ENCODE data around the gene CLINT1.
A peak's percentile ranks its signal among the peaks of the same experiment; 100 is the strongest.

The CLINT1 gene

GRCh38 chr5:157772127-157772526, 86.8 kb downstream of the CLINT1 start:
- Histone ChIP-seq H3K9me3 (ENCODE audit: low read length) (no peaks in the 10 kb centered on the region), H3K9ac (ENCODE audit: low read length) (no peak overlapping the region), H3K27ac (ENCODE audit: low read depth, low read length) (no peak overlapping the region), H3K36me3 (ENCODE audit: insufficient read depth, low read length) (no peaks in the 10 kb centered on the region), H3K27me3 (ENCODE audit: control insufficient read depth in 1 of 2, insufficient read depth in 2 of 2, low read length in 2 of 2) (no peaks in the 10 kb centered on the region), H3K4me3 (ENCODE audit: low read depth in 1 of 2, low read length in 2 of 2) (no peak overlapping the region), H3K4me1 (ENCODE audit: insufficient read depth, low read length) (no peaks in the 10 kb centered on the region)

DNA sequence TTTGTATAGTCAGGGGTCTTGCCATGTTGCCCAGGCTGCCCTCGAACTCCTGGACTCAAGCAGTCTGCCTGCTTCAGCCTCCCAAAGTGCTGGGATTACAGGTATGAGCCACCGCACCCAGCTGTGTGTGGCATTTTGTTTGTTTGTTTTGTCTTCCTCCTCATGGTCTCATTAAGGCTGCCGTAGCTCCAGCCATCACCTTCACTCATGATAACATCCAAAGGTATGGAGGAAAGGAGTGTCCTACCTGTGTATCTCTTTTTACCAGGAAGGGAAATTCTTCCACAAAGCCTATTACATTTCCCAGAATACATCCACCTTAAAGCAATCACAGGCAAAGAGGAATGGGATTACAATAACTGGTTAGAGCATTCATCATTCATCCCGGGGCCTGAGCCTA, 88.3 kb downstream of the CLINT1 start:
- H3K27ac ChIP-seq (ENCODE audit: low read depth, low read length): no peak overlapping the region
- H3K4me3 ChIP-seq (ENCODE audit: low read depth in 1 of 2, low read length in 2 of 2): no peak overlapping the region
- no peak overlapping the region for H3K9ac ChIP-seq (ENCODE audit: low read length)
- no peaks in the 10 kb centered on the region for H3K27me3 ChIP-seq (ENCODE audit: control insufficient read depth in 1 of 2, insufficient read depth in 2 of 2, low read length in 2 of 2)
- H3K36me3 ChIP-seq (ENCODE audit: insufficient read depth, low read length): no peaks in the 10 kb centered on the region
- H3K9me3 ChIP-seq (ENCODE audit: low read length): no peaks in the 10 kb centered on the region
- no peaks in the 10 kb centered on the region for H3K4me1 ChIP-seq (ENCODE audit: insufficient read depth, low read length)

DNA sequence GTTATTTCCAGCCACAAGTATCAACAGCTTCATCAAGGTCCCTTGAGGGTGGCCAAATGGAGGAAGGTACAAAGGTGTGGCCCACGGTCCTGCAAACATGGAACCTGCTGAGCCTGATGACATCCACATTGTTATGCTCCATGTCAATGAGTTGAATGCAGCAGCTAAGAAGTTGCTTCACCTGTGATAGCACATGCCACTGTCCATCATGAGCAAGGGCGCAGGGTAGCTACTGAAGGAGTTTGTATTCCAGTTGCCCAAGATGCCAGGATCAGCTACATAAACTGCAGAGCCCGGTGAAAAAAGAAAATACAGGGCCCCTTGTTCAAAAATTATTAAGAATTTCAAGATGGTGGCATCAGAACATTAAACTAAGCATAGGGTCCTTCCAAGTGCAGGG, 91.3 kb downstream of the CLINT1 start:
- Histone ChIP-seq H3K27ac (ENCODE audit: low read depth, low read length) (no peak overlapping the region), H3K4me1 (ENCODE audit: insufficient read depth, low read length) (no peaks in the 10 kb centered on the region), H3K27me3 (ENCODE audit: control insufficient read depth in 1 of 2, insufficient read depth in 2 of 2, low read length in 2 of 2) (no peaks in the 10 kb centered on the region), H3K9ac (ENCODE audit: low read length) (no peak overlapping the region), H3K4me3 (ENCODE audit: low read depth in 1 of 2, low read length in 2 of 2) (no peak overlapping the region), H3K36me3 (ENCODE audit: insufficient read depth, low read length) (no peaks in the 10 kb centered on the region), H3K9me3 (ENCODE audit: low read length) (no peaks in the 10 kb centered on the region)

DNA sequence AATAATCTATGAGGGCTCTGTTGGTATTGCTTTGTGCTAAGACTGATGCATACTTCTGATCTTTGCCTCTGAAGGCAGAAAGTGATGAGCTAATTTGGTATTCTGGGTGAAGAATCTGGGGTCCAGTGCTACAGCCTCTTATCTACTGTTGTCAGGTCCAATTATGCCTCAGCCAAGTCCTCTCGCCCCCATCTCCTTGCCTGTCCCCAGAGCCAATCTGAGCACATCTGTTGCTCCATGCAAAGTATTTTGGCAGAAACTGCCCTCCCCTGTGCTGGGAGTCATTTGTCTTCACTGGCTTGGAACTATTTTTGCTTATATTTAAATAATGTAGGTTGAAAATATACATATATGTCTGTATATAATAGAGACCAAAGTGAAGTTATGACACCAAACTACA, 92.0 kb downstream of the CLINT1 start:
- H3K9ac ChIP-seq (ENCODE audit: low read length): no peak overlapping the region
- H3K36me3 ChIP-seq (ENCODE audit: insufficient read depth, low read length): no peaks in the 10 kb centered on the region
- H3K4me3 ChIP-seq (ENCODE audit: low read depth in 1 of 2, low read length in 2 of 2): no peak overlapping the region
- no peaks in the 10 kb centered on the region for H3K9me3 ChIP-seq (ENCODE audit: low read length)
- H3K4me1 ChIP-seq (ENCODE audit: insufficient read depth, low read length): no peaks in the 10 kb centered on the region
- no peaks in the 10 kb centered on the region for H3K27me3 ChIP-seq (ENCODE audit: control insufficient read depth in 1 of 2, insufficient read depth in 2 of 2, low read length in 2 of 2)
- no peak overlapping the region for H3K27ac ChIP-seq (ENCODE audit: low read depth, low read length)

DNA sequence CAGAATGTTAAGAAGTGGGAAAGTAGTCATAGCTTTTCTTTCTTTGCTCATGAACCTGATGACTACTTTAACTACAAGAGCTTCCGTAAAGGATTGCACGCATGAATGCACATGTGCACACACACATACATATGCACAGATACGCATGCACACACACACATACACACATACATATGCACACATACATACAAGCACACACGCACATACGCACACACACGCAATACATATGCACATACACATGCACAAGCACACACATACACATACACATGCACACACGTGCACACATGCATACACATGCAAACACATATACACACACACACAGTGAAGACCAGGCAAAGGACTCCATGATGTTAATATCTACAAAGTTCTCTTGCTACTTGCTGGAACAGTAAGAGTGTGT, 92.5 kb downstream of the CLINT1 start:
- H3K4me1 ChIP-seq (ENCODE audit: insufficient read depth, low read length): no peaks in the 10 kb centered on the region
- no peaks in the 10 kb centered on the region for H3K27me3 ChIP-seq (ENCODE audit: control insufficient read depth in 1 of 2, insufficient read depth in 2 of 2, low read length in 2 of 2)
- no peak overlapping the region for H3K27ac ChIP-seq (ENCODE audit: low read depth, low read length)
- H3K9me3 ChIP-seq (ENCODE audit: low read length): no peaks in the 10 kb centered on the region
- H3K4me3 ChIP-seq (ENCODE audit: low read depth in 1 of 2, low read length in 2 of 2): no peak overlapping the region
- H3K36me3 ChIP-seq (ENCODE audit: insufficient read depth, low read length): no peaks in the 10 kb centered on the region
- no peak overlapping the region for H3K9ac ChIP-seq (ENCODE audit: low read length)

DNA sequence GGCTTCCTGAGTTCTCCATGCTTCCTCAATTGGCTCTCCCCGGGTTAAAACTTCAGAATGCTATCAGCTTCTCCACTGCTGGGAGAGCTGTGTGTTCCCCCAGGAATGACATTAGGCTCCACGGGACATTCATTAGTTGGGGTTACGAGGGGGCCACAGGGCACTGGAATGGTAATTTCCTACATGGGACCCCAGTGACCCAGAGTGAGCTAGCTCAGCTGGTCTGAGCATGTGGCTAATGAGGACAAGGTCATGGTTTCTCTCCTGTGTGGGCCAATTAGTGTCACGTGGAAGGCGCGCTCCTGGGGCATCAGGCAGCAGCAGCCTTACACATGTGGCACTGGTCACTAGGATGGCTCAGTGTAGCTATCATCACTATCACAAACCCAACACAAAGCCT, 94.4 kb downstream of the CLINT1 start:
- H3K9ac ChIP-seq (ENCODE audit: low read length): no peak overlapping the region
- no peaks in the 10 kb centered on the region for H3K27me3 ChIP-seq (ENCODE audit: control insufficient read depth in 1 of 2, insufficient read depth in 2 of 2, low read length in 2 of 2)
- H3K36me3 ChIP-seq (ENCODE audit: insufficient read depth, low read length): no peaks in the 10 kb centered on the region
- no peak overlapping the region for H3K27ac ChIP-seq (ENCODE audit: low read depth, low read length)
- no peaks in the 10 kb centered on the region for H3K4me1 ChIP-seq (ENCODE audit: insufficient read depth, low read length)
- no peak overlapping the region for H3K4me3 ChIP-seq (ENCODE audit: low read depth in 1 of 2, low read length in 2 of 2)
- H3K9me3 ChIP-seq (ENCODE audit: low read length): no peaks in the 10 kb centered on the region

DNA sequence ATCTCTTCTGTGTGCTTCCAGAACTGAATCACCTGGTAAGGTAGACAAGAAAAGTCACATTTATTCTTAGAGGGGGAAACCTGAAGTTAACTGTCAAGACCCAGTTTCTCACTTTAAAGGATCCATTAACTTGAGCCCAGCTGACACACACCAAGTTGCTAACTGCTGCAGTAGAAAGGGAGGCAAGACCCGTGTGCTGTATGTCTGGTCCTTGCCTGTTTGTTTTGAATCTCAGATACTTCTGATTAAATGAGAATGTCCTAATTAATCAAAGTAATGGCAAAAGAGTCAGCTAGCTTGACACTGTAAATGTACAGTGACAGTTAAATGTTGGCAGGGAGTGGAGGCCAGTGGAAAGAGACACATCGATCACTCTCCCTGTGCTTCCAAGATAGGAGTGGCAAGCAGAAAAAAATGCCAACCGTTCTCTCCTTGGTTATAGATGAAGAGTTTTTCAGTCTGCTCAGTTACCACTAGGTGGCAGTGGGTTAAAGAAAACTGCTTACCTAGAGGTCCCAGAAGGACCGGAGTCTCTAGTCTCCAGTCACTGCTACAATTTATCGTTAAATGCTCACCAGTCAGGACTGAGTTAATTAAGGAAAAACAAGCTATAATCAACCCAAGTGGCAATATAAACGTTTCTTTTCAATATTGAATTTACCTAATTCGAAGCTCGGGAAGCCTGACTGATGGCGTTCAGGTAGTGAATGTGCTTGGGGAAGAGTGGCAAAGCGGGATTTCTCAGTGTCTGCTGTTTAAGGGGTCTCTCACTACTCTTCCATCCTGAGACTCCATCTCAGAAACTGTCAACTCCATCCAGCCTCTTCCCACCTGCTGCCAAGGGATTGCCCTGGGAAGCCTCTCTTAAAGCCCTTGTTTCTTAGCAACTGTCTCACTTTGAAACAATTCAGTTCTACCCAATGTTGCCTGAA, 97.0 kb downstream of the CLINT1 start:
- Histone ChIP-seq H3K4me1 (ENCODE audit: insufficient read depth, low read length) (no peaks in the 10 kb centered on the region), H3K27ac (ENCODE audit: low read depth, low read length) (no peak overlapping the region), H3K27me3 (ENCODE audit: control insufficient read depth in 1 of 2, insufficient read depth in 2 of 2, low read length in 2 of 2) (no peaks in the 10 kb centered on the region), H3K9me3 (ENCODE audit: low read length) (no peaks in the 10 kb centered on the region), H3K36me3 (ENCODE audit: insufficient read depth, low read length) (no peaks in the 10 kb centered on the region), H3K9ac (ENCODE audit: low read length) (peak overlapping the region; percentile 38), H3K4me3 (ENCODE audit: low read depth in 1 of 2, low read length in 2 of 2) (no peak overlapping the region)

DNA sequence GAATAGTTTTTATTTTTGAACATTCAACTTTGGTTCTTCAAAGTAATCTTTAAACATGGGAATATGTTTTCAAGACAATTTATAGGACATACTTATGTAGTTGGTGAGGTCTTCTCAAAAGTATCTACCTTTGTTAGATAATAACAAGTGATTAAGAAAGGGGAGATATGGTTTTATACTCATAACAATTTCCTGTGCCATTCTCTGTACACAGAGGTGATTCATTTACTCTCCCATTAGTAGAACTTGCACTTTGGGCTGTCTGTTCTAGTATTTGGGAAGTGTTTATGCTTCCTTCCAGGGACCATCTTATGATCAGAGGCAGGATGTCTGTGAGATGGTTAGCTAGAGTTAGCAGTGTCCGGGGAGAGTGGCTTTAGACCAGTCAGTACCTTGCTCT, 100.2 kb downstream of the CLINT1 start:
- H3K4me1 ChIP-seq (ENCODE audit: insufficient read depth, low read length): no peaks in the 10 kb centered on the region
- H3K36me3 ChIP-seq (ENCODE audit: insufficient read depth, low read length): peaks cover 18% of the 10 kb centered on the region
- H3K4me3 ChIP-seq (ENCODE audit: low read depth in 1 of 2, low read length in 2 of 2): no peak overlapping the region
- H3K27me3 ChIP-seq (ENCODE audit: control insufficient read depth in 1 of 2, insufficient read depth in 2 of 2, low read length in 2 of 2): no peaks in the 10 kb centered on the region
- no peak overlapping the region for H3K27ac ChIP-seq (ENCODE audit: low read depth, low read length)
- no peaks in the 10 kb centered on the region for H3K9me3 ChIP-seq (ENCODE audit: low read length)
- H3K9ac ChIP-seq (ENCODE audit: low read length): no peak overlapping the region

GRCh38 chr5:157756122-157756521, 102.8 kb downstream of the CLINT1 start:
- Histone ChIP-seq H3K36me3 (ENCODE audit: insufficient read depth, low read length) (peaks cover 35% of the 10 kb centered on the region), H3K9ac (ENCODE audit: low read length) (no peak overlapping the region), H3K4me1 (ENCODE audit: insufficient read depth, low read length) (no peaks in the 10 kb centered on the region)

GRCh38 chr5:157750320-157750719, 108.6 kb downstream of the CLINT1 start:
- Histone ChIP-seq H3K9ac (ENCODE audit: low read length) (no peak overlapping the region), H3K27ac (ENCODE audit: low read depth, low read length) (no peak overlapping the region), H3K4me1 (ENCODE audit: insufficient read depth, low read length) (peaks cover 19% of the 10 kb centered on the region), H3K27me3 (ENCODE audit: control insufficient read depth in 1 of 2, insufficient read depth in 2 of 2, low read length in 2 of 2) (no peaks in the 10 kb centered on the region), H3K4me3 (ENCODE audit: low read depth in 1 of 2, low read length in 2 of 2) (no peak overlapping the region), H3K36me3 (ENCODE audit: insufficient read depth, low read length) (peaks cover 25% of the 10 kb centered on the region), H3K9me3 (ENCODE audit: low read length) (no peaks in the 10 kb centered on the region)

More at GRCh38 chr5:157756122-157756521, 102.8 kb downstream of the CLINT1 start:
- Histone ChIP-seq H3K4me3 (ENCODE audit: low read depth in 1 of 2, low read length in 2 of 2) (no peak overlapping the region), H3K27ac (ENCODE audit: low read depth, low read length) (no peak overlapping the region), H3K9me3 (ENCODE audit: low read length) (no peaks in the 10 kb centered on the region), H3K27me3 (ENCODE audit: control insufficient read depth in 1 of 2, insufficient read depth in 2 of 2, low read length in 2 of 2) (no peaks in the 10 kb centered on the region)

- Histone ChIP-seq H3K4me1 (ENCODE audit: insufficient read depth, low read length) (peaks cover 26% of the 10 kb centered on the region), H3K36me3 (ENCODE audit: insufficient read depth, low read length) (peaks cover 17% of the 10 kb centered on the region), H3K27ac (ENCODE audit: low read depth, low read length) (no peak overlapping the region), H3K4me3 (ENCODE audit: low read depth in 1 of 2, low read length in 2 of 2) (no peak overlapping the region), H3K9me3 (ENCODE audit: low read length) (no peaks in the 10 kb centered on the region), H3K27me3 (ENCODE audit: control insufficient read depth in 1 of 2, insufficient read depth in 2 of 2, low read length in 2 of 2) (no peaks in the 10 kb centered on the region), H3K9ac (ENCODE audit: low read length) (no peak overlapping the region)
These were observed 109.5 kb downstream of the CLINT1 start for GRCh38 chr5:157749462-157749799.
